Measurements from ENCODE around the gene TPST2. TPM values are rescaled to one million over a fixed set of nuclear protein-coding genes. Genes with fewer than 3 reads are reported as not detected.

The TPST2 gene
- polyA plus RNA-seq, 1 experiment: 84.9 TPM

GRCh38 chr22:26610072-26610958 lies 20.4 kb upstream of the TPST2 start:
- POLR2A ChIA-PET: interaction anchor here (0.6 kb wide), 1 partner anchor 108 kb away, joined by 3 read pairs; no protein-coding TSS in a partner anchor
- CTCF ChIA-PET: interaction anchor here (0.7 to 1.3 kb wide), 4 partner anchors 10 to 111 kb away, joined by 3 read pairs; no protein-coding TSS in a partner anchor

GRCh38 chr22:26609287-26609686 lies 19.4 kb upstream of the TPST2 start:
- Histone ChIP-seq H3K36me3 (ENCODE audit: control insufficient read depth, insufficient read depth, low read length) (no peaks in the 10 kb centered on the region), H3K4me3 (ENCODE audit: low read depth, low read length) (no peak overlapping the region), H3K27me3 (ENCODE audit: control insufficient read depth, insufficient read depth, low read length) (peaks cover 2% of the 10 kb centered on the region)
- no peak for DNase-seq (ENCODE audit: low read depth)
- CTCF ChIA-PET: interaction anchor here (1.0 kb wide), 1 partner anchor 31 kb away, joined by 3 read pairs; no protein-coding TSS in a partner anchor
- POLR2A ChIA-PET: no interaction called here
- TF ChIP-seq, protein P1, sequence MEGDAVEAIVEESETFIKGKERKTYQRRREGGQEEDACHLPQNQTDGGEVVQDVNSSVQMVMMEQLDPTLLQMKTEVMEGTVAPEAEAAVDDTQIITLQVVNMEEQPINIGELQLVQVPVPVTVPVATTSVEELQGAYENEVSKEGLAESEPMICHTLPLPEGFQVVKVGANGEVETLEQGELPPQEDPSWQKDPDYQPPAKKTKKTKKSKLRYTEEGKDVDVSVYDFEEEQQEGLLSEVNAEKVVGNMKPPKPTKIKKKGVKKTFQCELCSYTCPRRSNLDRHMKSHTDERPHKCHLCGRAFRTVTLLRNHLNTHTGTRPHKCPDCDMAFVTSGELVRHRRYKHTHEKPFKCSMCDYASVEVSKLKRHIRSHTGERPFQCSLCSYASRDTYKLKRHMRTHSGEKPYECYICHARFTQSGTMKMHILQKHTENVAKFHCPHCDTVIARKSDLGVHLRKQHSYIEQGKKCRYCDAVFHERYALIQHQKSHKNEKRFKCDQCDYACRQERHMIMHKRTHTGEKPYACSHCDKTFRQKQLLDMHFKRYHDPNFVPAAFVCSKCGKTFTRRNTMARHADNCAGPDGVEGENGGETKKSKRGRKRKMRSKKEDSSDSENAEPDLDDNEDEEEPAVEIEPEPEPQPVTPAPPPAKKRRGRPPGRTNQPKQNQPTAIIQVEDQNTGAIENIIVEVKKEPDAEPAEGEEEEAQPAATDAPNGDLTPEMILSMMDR (IDR thresholded peaks at IDR 0.05; ENCODE audit: insufficient read depth, low read depth, low read length): no peak

More at GRCh38 chr22:26610072-26610958, 20.4 kb upstream of the TPST2 start:
- Histone ChIP-seq H3K36me3 (ENCODE audit: control insufficient read depth, insufficient read depth, low read length) (no peaks in the 10 kb centered on the region), H3K27me3 (ENCODE audit: control insufficient read depth, insufficient read depth, low read length) (peaks cover 4% of the 10 kb centered on the region), H3K4me3 (ENCODE audit: low read depth, low read length) (no peak overlapping the region)
- peak; percentile 71 for DNase-seq (ENCODE audit: low read depth)
- TF ChIP-seq, protein P1 (IDR thresholded peaks at IDR 0.05; ENCODE audit: insufficient read depth, low read depth, low read length): no peak

DNA sequence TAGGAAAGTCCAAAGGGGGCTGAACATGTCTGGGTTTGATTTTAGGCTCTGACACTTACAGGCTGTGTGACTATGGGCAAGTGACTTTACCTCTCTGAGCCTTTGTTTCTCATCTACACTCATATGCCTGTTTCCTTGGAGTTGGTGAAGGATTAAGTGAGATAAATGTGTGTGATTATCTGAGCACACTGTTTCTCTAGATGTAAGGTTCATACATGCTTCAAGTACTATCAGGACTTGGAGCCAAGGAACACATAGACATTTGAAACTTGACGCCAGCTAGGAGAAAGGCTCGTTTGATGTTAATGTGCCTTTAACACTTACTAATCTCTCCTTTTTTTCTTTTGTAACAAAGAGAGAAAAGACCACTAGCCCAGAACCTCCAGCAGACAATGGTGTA lies 18.2 kb upstream of the TPST2 start:
- DNase-seq (ENCODE audit: low read depth): no peak
- ChIA-PET POLR2A (no interaction called here), CTCF (interaction anchor here (3.5 kb wide), 1 partner anchor 12 kb away, joined by 14 read pairs; no protein-coding TSS in a partner anchor)
- TF ChIP-seq, protein P1 (IDR thresholded peaks at IDR 0.05; ENCODE audit: insufficient read depth, low read depth, low read length): no peak
- no peak overlapping the region for H3K4me3 ChIP-seq (ENCODE audit: low read depth, low read length)
- H3K27me3 ChIP-seq (ENCODE audit: control insufficient read depth, insufficient read depth, low read length): peaks cover 2% of the 10 kb centered on the region
- no peaks in the 10 kb centered on the region for H3K36me3 ChIP-seq (ENCODE audit: control insufficient read depth, insufficient read depth, low read length)

DNA sequence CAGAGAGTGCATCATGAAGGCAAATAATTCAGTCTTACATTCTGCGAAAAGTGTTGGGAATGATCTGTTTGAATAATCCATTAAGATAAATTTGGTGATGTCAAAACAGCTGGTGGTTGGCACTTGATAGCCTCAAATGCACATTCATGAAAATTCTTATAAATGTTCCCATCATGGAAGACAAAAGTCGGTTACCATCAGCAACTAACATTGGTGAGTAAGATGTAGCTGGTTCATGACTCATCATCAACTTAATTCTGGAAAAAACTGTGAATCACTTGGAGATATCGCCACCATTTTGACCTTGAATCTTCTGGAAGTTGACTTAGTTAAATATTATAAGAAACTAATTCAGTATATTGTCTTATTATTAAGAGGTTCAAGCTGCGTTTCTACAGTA lies 16.7 kb upstream of the TPST2 start:
- TF ChIP-seq, protein P1 (IDR thresholded peaks at IDR 0.05; ENCODE audit: insufficient read depth, low read depth, low read length): no peak
- ChIA-PET POLR2A (no interaction called here), CTCF (interaction anchor here (3.5 kb wide), 1 partner anchor 10 kb away, joined by 14 read pairs; no protein-coding TSS in a partner anchor)
- Histone ChIP-seq H3K36me3 (ENCODE audit: control insufficient read depth, insufficient read depth, low read length) (no peaks in the 10 kb centered on the region), H3K4me3 (ENCODE audit: low read depth, low read length) (no peak overlapping the region), H3K27me3 (ENCODE audit: control insufficient read depth, insufficient read depth, low read length) (no peaks in the 10 kb centered on the region)
- DNase-seq (ENCODE audit: low read depth): no peak

- CTCF ChIA-PET: no interaction called here
- TF ChIP-seq, protein P1 (IDR thresholded peaks at IDR 0.05; ENCODE audit: insufficient read depth, low read depth, low read length): no peak
Observed at GRCh38 chr22:26604368-26604767, 14.4 kb upstream of the TPST2 start.

More at GRCh38 chr22:26604368-26604767, 14.4 kb upstream of the TPST2 start:
- H3K36me3 ChIP-seq (ENCODE audit: control insufficient read depth, insufficient read depth, low read length): no peaks in the 10 kb centered on the region
- DNase-seq (ENCODE audit: low read depth): no peak
- H3K4me3 ChIP-seq (ENCODE audit: low read depth, low read length): no peak overlapping the region
- POLR2A ChIA-PET: no interaction called here
- H3K27me3 ChIP-seq (ENCODE audit: control insufficient read depth, insufficient read depth, low read length): peaks cover 5% of the 10 kb centered on the region
